NCI-H748 (cell line): ENCODE data around the gene MAGEC1.
A peak's percentile ranks its signal among the peaks of the same experiment; 100 is the strongest.
"Not testable (repeated sequence)": the region's sequence is repeated elsewhere in the genome, so short reads cannot be mapped to it uniquely, and the experiment has no call there.

Experiments used
- DNase-seq: peaks from one replicate; lab custom pipeline; 2025; ENCODE audit not compliant: unreplicated experiment; lab: John Stamatoyannopoulos, UW

Gene MAGEC1, protein sequence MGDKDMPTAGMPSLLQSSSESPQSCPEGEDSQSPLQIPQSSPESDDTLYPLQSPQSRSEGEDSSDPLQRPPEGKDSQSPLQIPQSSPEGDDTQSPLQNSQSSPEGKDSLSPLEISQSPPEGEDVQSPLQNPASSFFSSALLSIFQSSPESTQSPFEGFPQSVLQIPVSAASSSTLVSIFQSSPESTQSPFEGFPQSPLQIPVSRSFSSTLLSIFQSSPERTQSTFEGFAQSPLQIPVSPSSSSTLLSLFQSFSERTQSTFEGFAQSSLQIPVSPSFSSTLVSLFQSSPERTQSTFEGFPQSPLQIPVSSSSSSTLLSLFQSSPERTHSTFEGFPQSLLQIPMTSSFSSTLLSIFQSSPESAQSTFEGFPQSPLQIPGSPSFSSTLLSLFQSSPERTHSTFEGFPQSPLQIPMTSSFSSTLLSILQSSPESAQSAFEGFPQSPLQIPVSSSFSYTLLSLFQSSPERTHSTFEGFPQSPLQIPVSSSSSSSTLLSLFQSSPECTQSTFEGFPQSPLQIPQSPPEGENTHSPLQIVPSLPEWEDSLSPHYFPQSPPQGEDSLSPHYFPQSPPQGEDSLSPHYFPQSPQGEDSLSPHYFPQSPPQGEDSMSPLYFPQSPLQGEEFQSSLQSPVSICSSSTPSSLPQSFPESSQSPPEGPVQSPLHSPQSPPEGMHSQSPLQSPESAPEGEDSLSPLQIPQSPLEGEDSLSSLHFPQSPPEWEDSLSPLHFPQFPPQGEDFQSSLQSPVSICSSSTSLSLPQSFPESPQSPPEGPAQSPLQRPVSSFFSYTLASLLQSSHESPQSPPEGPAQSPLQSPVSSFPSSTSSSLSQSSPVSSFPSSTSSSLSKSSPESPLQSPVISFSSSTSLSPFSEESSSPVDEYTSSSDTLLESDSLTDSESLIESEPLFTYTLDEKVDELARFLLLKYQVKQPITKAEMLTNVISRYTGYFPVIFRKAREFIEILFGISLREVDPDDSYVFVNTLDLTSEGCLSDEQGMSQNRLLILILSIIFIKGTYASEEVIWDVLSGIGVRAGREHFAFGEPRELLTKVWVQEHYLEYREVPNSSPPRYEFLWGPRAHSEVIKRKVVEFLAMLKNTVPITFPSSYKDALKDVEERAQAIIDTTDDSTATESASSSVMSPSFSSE

DNA sequence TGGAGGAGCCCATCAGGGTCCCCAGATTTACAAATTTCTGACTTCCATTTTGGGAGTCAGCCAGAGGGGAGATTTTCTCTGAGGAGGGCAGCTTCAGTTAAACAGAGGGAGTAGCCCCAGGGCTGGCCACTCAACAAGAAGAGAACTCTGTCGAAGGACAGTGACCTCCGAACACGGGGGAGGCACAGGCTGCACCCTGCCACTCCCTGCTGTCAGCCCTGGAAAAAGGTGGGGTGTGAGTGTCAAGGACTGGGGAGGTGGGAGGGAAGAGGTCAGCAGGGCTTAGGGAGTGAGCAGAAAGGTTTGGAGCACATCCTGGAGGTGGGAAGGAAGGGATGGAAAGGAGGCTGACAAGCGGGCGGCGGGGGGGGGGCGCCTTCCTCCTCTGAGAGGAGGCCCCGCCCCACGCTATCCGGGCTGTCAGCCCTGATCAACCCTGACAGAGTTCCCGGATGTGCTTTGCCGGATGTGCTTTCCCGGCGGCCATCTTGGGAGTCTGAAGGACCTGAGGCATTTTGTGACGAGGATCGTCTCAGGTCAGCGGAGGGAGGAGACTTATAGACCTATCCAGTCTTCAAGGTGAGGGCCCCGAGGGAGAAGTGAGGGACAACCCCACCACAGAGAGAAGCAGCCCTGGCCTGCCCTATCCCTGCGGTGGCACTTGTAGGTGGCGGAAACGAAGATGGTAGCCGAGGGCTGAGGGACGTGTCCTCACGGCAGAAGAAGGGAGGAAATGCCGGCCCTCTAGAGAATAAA lies at the start of gene MAGEC1:
MAGEC1 (plus strand) TSS at position 495 of the 756 bp plus-strand sequence. CDS start 1,179 bp downstream, outside the sequence.
- DNase-seq = peak; percentile 82

- no peak for DNase-seq
Observed at GRCh38 chrX:141857479-141857878, 46.2 kb upstream of the MAGEC1 start.

- peak; percentile 19 for DNase-seq
Observed at GRCh38 chrX:141879616-141880015, 24.1 kb upstream of the MAGEC1 start.

DNA sequence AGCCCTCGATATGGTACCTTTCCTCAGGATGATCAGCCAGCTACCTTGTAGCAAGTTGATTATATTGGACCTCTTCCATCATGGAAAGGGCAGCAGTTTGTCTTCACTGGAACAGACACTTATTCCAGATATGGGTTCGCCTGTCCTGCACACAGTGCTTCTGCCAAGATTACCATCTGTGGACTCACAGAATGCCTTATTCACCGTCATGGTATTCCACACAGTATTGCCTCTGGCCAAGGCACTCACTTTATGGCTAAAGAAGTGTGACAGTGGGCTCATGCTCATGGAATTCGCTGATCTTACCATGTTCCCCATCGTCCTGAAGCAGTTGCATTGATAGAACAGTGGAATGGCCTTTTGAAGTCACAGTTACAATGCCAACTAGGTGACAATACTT lies 14.9 kb upstream of the MAGEC1 start:
- not testable (repeated sequence) for DNase-seq

- no peak for DNase-seq
Observed at GRCh38 chrX:141894733-141895132, 9.0 kb upstream of the MAGEC1 start.

GRCh38 chrX:141897690-141898089 lies 6.0 kb upstream of the MAGEC1 start:
- no peak for DNase-seq

DNA sequence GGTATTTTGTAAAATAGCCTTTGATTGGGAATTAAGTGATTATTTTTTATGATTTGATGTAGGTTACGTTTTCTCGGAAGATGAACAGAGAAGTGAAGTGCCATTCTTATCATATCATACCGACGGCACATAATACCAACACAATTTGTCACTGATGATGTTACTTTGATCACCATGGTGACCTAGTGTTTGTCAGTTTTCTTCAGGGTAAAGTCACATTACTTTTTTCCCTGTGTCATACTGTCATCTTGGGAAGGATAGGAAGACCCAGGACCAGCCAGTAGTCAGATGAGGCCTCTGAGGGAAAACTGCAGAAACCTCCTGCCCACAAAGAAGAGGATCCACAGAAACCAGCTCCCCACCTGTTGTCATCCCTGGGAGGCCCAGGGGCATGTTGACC lies 1.3 kb upstream of the MAGEC1 start:
- no peak for DNase-seq

DNA sequence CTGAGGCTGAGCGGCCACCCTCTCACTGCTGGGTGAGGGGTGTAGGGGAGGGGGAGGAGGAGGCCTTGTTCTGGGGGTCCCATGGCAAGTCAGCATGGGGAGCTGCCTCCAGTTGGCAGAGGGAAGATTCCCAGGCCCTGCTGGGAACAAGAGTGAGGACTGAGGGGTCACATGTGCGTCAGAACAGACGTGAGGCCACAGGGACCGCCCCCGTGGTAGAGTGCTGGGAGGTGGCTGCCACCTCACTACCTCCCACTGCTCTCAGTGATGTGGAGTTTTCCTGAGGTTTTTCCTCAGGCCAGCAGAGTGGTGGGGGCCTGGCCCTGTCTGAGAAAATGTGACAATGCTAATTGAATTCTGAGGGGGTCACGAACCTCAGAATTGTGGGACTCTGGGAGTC lies 568 bp downstream of the MAGEC1 start:
- peak; percentile 12 for DNase-seq

DNA sequence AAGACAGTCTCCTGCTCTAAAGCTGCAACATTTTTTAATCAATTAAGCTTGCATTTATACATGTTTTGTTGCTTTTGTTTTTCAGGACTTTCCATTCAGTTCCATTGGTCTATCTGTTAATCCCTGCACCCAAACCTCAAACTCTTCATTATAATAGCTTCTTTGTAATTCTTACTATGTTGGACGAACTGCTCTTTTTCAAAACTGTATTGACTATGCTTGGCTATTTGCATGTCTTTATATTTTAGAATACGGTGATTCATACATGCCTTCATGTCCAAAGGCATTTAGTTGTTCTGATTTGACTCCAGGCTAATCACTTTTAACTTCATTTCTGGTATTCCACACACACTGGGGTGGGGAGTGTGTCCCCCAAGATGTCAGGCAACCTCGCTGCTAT lies 14.1 kb downstream of the MAGEC1 start:
- DNase-seq = no peak

DNA sequence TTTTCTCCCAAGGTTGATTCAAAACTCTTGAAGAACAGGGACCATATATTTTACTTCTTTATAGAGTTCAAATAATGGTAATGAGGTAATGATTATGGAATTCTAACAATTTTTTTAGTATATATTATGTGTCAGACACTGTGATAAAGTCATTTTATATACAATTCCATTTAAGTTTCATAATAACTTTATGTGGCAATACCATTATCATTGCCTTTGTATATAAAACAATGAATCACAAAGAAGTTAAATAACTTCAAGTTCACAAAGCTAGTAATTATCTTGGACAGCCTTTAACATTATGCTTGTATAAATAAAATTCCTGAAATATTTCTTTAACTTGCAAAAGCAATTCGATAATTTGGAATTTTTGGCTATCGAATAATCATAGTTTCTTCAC lies 20.6 kb downstream of the MAGEC1 start:
- DNase-seq = no peak

GRCh38 chrX:141928432-141928831 lies 24.7 kb downstream of the MAGEC1 start:
- no peak for DNase-seq

GRCh38 chrX:141934059-141934641 lies 30.5 kb downstream of the MAGEC1 start:
- no peak for DNase-seq

GRCh38 chrX:141935645-141936044 lies 32.0 kb downstream of the MAGEC1 start:
- no peak for DNase-seq

- peak; percentile 13 for DNase-seq
Observed at GRCh38 chrX:141936080-141936479, 32.4 kb downstream of the MAGEC1 start.

- no peak for DNase-seq
Observed at GRCh38 chrX:141941234-141941633, 37.5 kb downstream of the MAGEC1 start.

DNA sequence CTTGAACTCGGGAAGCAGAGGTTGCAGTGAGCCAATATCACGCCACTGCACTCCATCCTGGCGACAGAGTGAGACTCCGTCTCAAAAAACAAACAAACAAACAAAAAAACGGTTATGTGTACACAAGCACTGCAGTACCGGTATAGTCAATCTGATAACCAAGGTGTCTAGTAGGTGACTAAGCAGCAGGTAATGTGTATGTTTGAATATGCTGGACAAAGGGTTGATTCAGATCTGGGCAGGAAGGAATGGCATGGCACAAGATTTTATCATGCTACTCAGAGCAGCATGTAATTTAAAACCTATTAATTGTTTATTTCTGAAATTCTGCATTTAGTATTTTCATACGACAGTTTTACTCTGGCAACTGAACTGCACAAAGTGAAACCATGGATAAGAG lies 41.7 kb downstream of the MAGEC1 start:
- DNase-seq = no peak

GRCh38 chrX:141947350-141947749 lies 43.7 kb downstream of the MAGEC1 start:
- no peak for DNase-seq

GRCh38 chrX:141952603-141953002 lies 48.9 kb downstream of the MAGEC1 start:
- DNase-seq = no peak

DNA sequence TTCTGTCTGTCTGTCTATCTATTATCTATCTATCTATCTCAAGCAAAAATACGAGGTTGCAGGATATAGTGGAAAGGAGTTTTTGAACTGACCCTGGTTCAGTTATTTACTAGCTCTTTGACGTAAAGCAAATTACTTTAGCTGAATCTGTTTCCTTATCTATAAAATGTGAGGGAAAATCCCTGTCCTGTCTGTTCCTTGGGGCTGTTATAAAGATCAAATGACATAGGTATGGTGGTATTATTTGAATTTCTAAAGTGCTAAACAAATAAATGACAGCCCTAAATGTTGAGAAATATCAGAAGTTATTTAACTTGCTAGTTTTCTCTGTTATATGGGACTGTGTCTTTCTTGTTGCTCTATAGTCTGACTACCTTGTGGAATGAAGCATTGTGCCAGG lies 55.0 kb downstream of the MAGEC1 start:
- DNase-seq = no peak
